HEK293T (cell line): ENCODE results near the gene ATP2A2.

Experiments
- BHLHE40 ChIP-seq: fragments of 450-650 bp; IDR thresholded peaks from 2 replicates; pipeline ENCODE4 v1.6.1; 2016; ENCODE audit warnings: mild to moderate bottlenecking, moderate library complexity, borderline replicate concordance
- ELF4 ChIP-seq: fragments of 450-650 bp; IDR thresholded peaks from 2 replicates; pipeline ENCODE4 v1.6.1; 2017; ENCODE audit warnings: antibody characterized with exemption
- FOXA1 ChIP-seq: fragments of 450-650 bp; IDR thresholded peaks from 2 replicates; pipeline ENCODE4 v1.6.1; 2016; ENCODE audit warnings: mild to moderate bottlenecking
- FOXK2 ChIP-seq: fragments of 450-650 bp; IDR thresholded peaks from 2 replicates; pipeline ENCODE4 v1.6.1; 2016; ENCODE audit warnings: mild to moderate bottlenecking
- FOXM1 ChIP-seq: fragments of 450-650 bp; IDR thresholded peaks from 2 replicates; pipeline ENCODE4 v1.6.1; 2017; ENCODE audit warnings: mild to moderate bottlenecking, borderline replicate concordance
- HDGF ChIP-seq: fragments of 450-650 bp; IDR thresholded peaks from 2 replicates; pipeline ENCODE4 v1.6.1; 2017; ENCODE audit warnings: antibody characterized with exemption, borderline replicate concordance
- L3MBTL2 ChIP-seq: fragments of 450-650 bp; conservative IDR thresholded peaks from 2 replicates; pipeline ENCODE4 v1.6.1; 2016; ENCODE audit warnings: mild to moderate bottlenecking
- NFRKB ChIP-seq: fragments of 450-650 bp; IDR thresholded peaks from 2 replicates; pipeline ENCODE4 v1.6.1; 2016; ENCODE audit warnings: mild to moderate bottlenecking, moderate library complexity
- SP1 ChIP-seq: fragments of 450-650 bp; IDR thresholded peaks from 2 replicates; pipeline ENCODE4 v1.6.1; 2017
- TARDBP ChIP-seq: fragments of 450-650 bp; IDR thresholded peaks from 2 replicates; pipeline ENCODE4 v1.6.1; 2016
- ZNF384 ChIP-seq: fragments of 450-650 bp; IDR thresholded peaks from 2 replicates; pipeline ENCODE4 v1.6.1; 2016
- TF ChIP-seq, protein P1 (sequence below): fragments of 450-650 bp; IDR thresholded peaks from 2 replicates; pipeline ENCODE4 v1.6.1; 2016

GRCh38 chr12:110246636-110247339 is 34.3 kb upstream of the ATP2A2 start:
- no peak for TF ChIP-seq TARDBP
- no peak for TF ChIP-seq SP1
- no peak for TF ChIP-seq ELF4
- TF ChIP-seq FOXM1 = no peak
- TF ChIP-seq, protein P1, sequence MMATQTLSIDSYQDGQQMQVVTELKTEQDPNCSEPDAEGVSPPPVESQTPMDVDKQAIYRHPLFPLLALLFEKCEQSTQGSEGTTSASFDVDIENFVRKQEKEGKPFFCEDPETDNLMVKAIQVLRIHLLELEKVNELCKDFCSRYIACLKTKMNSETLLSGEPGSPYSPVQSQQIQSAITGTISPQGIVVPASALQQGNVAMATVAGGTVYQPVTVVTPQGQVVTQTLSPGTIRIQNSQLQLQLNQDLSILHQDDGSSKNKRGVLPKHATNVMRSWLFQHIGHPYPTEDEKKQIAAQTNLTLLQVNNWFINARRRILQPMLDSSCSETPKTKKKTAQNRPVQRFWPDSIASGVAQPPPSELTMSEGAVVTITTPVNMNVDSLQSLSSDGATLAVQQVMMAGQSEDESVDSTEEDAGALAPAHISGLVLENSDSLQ = no peak
- TF ChIP-seq BHLHE40 = no peak
- TF ChIP-seq NFRKB = no peak
- TF ChIP-seq ZNF384 = no peak
- no peak for TF ChIP-seq HDGF
- no peak for TF ChIP-seq L3MBTL2
- no peak for TF ChIP-seq FOXA1
- TF ChIP-seq FOXK2 = no peak
